Stimulated activated CD4-positive, alpha-beta T cell treated with anti-CD3 and anti-CD28 coated beads, Interleukin-4, amount 100 ng/mL, for 48 hours (primary cell): ENCODE results near the gene CCDC102B.
"Not testable (repeated sequence)": the region's sequence is repeated elsewhere in the genome, so short reads cannot be mapped to it uniquely, and the experiment has no call there.

ENCODE experiments used
- DNase-seq, 2 donors: peaks; one replicate each; pipeline ENCODE4 v3.0.0-alpha.2; 2020; ENCODE audit warnings: low read depth in 2 of 2

Gene CCDC102B

GRCh38 chr18:68830256-68831045 is 32.6 kb downstream of the CCDC102B start:
- no peak for DNase-seq

GRCh38 chr18:68833756-68834155 is 35.9 kb downstream of the CCDC102B start:
- DNase-seq: no peak

GRCh38 chr18:68837665-68838451 is 40.0 kb downstream of the CCDC102B start:
- DNase-seq: no peak

GRCh38 chr18:68839701-68840100 is 41.8 kb downstream of the CCDC102B start:
- no peak for DNase-seq

GRCh38 chr18:68840554-68841263 is 42.8 kb downstream of the CCDC102B start:
- DNase-seq: no peak

- no peak for DNase-seq
Measured at GRCh38 chr18:68841301-68841700, 43.4 kb downstream of the CCDC102B start.

GRCh38 chr18:68842951-68843350 is 45.1 kb downstream of the CCDC102B start:
- no peak for DNase-seq

- no peak for DNase-seq
Measured at GRCh38 chr18:68843473-68844089, 45.7 kb downstream of the CCDC102B start.

GRCh38 chr18:68847219-68847837 is 49.4 kb downstream of the CCDC102B start:
- no peak for DNase-seq

- no peak for DNase-seq
Measured at GRCh38 chr18:68848242-68848641, 50.4 kb downstream of the CCDC102B start.

- DNase-seq: no peak
Measured at GRCh38 chr18:68854786-68855391, 57.0 kb downstream of the CCDC102B start.

- no peak for DNase-seq
Measured at GRCh38 chr18:68855491-68855890, 57.6 kb downstream of the CCDC102B start.

GRCh38 chr18:68861365-68861764 is 63.5 kb downstream of the CCDC102B start:
- DNase-seq: no peak

- no peak for DNase-seq
Measured at GRCh38 chr18:68865021-68865420, 67.1 kb downstream of the CCDC102B start.

- DNase-seq: no peak
Measured at GRCh38 chr18:68865503-68865902, 67.6 kb downstream of the CCDC102B start.

- no peak for DNase-seq
Measured at GRCh38 chr18:68873003-68873402, 75.1 kb downstream of the CCDC102B start.

- DNase-seq: no peak
Measured at GRCh38 chr18:68874361-68874760, 76.5 kb downstream of the CCDC102B start.

GRCh38 chr18:68879947-68880346 is 82.1 kb downstream of the CCDC102B start:
- not testable (repeated sequence) for DNase-seq

GRCh38 chr18:68887410-68887809 is 89.5 kb downstream of the CCDC102B start:
- DNase-seq: no peak

- DNase-seq: no peak
Measured at GRCh38 chr18:68893354-68893753, 95.5 kb downstream of the CCDC102B start.

- no peak for DNase-seq
Measured at GRCh38 chr18:68897286-68897685, 99.4 kb downstream of the CCDC102B start.
